Endothelial cell of umbilical vein (primary cell): ENCODE measurements around the gene PFKL.

ENCODE experiments used
- CTCF ChIP-seq, 2 donors: IDR thresholded peaks; 1 replicate in 1 of 2; 2 replicates in 1 of 2; pipeline ENCODE4 v1.5.1; 2011; ENCODE audit warnings: low read length in 2 of 2, mild to moderate bottlenecking in 2 of 2, moderate library complexity in 2 of 2, control low read depth in 1 of 2, inconsistent platforms in 1 of 2, low read depth in 1 of 2; ENCODE audit not compliant: insufficient read depth in 1 of 2; ENCODE audit errors: extremely low read depth in 1 of 2
- EZH2 ChIP-seq: IDR thresholded peaks from 2 replicates; pipeline ENCODE4 v1.6.1; 2012; ENCODE audit warnings: borderline replicate concordance, low read depth, mild to moderate bottlenecking, moderate library complexity, low read length, inconsistent platforms; ENCODE audit not compliant: severe bottlenecking
- FOS ChIP-seq: IDR thresholded peaks from 2 replicates; pipeline ENCODE4 v1.6.1; 2011; ENCODE audit warnings: mild to moderate bottlenecking, low read length, moderate library complexity, borderline replicate concordance; ENCODE audit not compliant: insufficient read depth
- GATA2 ChIP-seq: IDR thresholded peaks from 2 replicates; pipeline ENCODE4 v1.7.0; 2011; ENCODE audit warnings: low read depth, mild to moderate bottlenecking, moderate library complexity, mixed read lengths, low read length; ENCODE audit not compliant: insufficient read length, insufficient read depth
- MAX ChIP-seq: IDR thresholded peaks from 2 replicates; pipeline ENCODE4 v1.6.1; 2011; ENCODE audit not compliant: insufficient read depth, insufficient read length
- MYC ChIP-seq: IDR thresholded peaks from one replicate; pipeline ENCODE4 v1.6.1; 2011; ENCODE audit warnings: mild to moderate bottlenecking, low read depth, low read length
- POLR2A ChIP-seq: IDR thresholded peaks from 2 replicates; pipeline ENCODE4 v1.6.1; 2012; ENCODE audit warnings: low read depth, mild to moderate bottlenecking, control low read depth, low read length
- POLR2AphosphoS5 ChIP-seq: IDR thresholded peaks from 2 replicates; pipeline ENCODE4 v1.6.1; 2012; ENCODE audit warnings: low read depth, mild to moderate bottlenecking, control low read depth, low read length, moderate library complexity; ENCODE audit not compliant: insufficient read depth

- TF ChIP-seq FOS, result no peak
- TF ChIP-seq CTCF (IDR thresholded peaks at IDR 0.05; ENCODE audit: extremely low read depth in 1 of 2, insufficient read depth in 1 of 2, low read depth in 1 of 2, low read length in 2 of 2), result no peak
- no peak for TF ChIP-seq POLR2A
- no peak for TF ChIP-seq EZH2
- TF ChIP-seq POLR2AphosphoS5, result no peak
- TF ChIP-seq MAX, result no peak
- TF ChIP-seq GATA2, result no peak
- TF ChIP-seq MYC, result no peak
Observed at GRCh38 chr21:44259082-44259705, 40.7 kb upstream of the PFKL start.
